Neural cell (in vitro differentiated cells): ENCODE measurements around the gene FRMD4A.

Experiments used
- EP300 ChIP-seq: fragments of 450-650 bp; conservative IDR thresholded peaks from 2 replicates; pipeline ENCODE4 v1.6.1; 2014; ENCODE audit warnings: antibody characterized with exemption, mild to moderate bottlenecking, moderate library complexity; ENCODE audit not compliant: poor library complexity, severe bottlenecking
- POLR2AphosphoS5 ChIP-seq: IDR thresholded peaks from 2 replicates; pipeline ENCODE4 v1.6.1; 2012
- REST ChIP-seq: IDR thresholded peaks from 2 replicates; pipeline ENCODE4 v1.6.1; 2012; ENCODE audit warnings: borderline replicate concordance
- TF ChIP-seq, protein P1 (sequence below): fragments of 450-650 bp; IDR thresholded peaks from 2 replicates; pipeline ENCODE4 v1.5.1; 2014; ENCODE audit warnings: antibody characterized with exemption, mild to moderate bottlenecking, moderate library complexity; ENCODE audit not compliant: poor library complexity, severe bottlenecking

- TF ChIP-seq POLR2AphosphoS5 (no peak), REST (no peak), EP300 (no peak)
- TF ChIP-seq, protein P1, sequence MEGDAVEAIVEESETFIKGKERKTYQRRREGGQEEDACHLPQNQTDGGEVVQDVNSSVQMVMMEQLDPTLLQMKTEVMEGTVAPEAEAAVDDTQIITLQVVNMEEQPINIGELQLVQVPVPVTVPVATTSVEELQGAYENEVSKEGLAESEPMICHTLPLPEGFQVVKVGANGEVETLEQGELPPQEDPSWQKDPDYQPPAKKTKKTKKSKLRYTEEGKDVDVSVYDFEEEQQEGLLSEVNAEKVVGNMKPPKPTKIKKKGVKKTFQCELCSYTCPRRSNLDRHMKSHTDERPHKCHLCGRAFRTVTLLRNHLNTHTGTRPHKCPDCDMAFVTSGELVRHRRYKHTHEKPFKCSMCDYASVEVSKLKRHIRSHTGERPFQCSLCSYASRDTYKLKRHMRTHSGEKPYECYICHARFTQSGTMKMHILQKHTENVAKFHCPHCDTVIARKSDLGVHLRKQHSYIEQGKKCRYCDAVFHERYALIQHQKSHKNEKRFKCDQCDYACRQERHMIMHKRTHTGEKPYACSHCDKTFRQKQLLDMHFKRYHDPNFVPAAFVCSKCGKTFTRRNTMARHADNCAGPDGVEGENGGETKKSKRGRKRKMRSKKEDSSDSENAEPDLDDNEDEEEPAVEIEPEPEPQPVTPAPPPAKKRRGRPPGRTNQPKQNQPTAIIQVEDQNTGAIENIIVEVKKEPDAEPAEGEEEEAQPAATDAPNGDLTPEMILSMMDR: no peak
These were observed 541.3 kb downstream of the FRMD4A start for GRCh38 chr10:13789448-13789829.
